Activated CD4-positive, alpha-beta T cell treated with anti-CD3 and anti-CD28 coated beads, Interleukin-2, amount 10 ng/mL, durations not matched to agents 7 days and 5 days (primary cell): Measurements from ENCODE around the gene BOC. TPM values are rescaled to one million over a fixed set of nuclear protein-coding genes. Genes with fewer than 3 reads are reported as not detected.

Experiments
- CTCF ChIA-PET: fragments of 350-600 bp; sonication (Branson Sonifier 250); formaldehyde crosslinking; loops from one replicate; lab custom pipeline; 2021; ENCODE audit warnings: antibody characterized with exemption; lab: Charles Lee
- POLR2A ChIA-PET: fragments of 350-600 bp; sonication (Branson Sonifier 250); formaldehyde crosslinking; loops from one replicate; lab custom pipeline; 2021; ENCODE audit warnings: antibody characterized with exemption; lab: Charles Lee
- DNase-seq: peaks from one replicate; pipeline ENCODE4 v3.0.0-alpha.2; 2020
- H3K27ac Mint-ChIP-seq: one replicate; pipeline ENCODE4 v1.8.0; 2021; ENCODE audit warnings: mild to moderate bottlenecking, moderate library complexity, mixed read lengths
- H3K27me3 Mint-ChIP-seq: one replicate; pipeline ENCODE4 v1.8.0; 2021; ENCODE audit warnings: mixed read lengths
- H3K36me3 Mint-ChIP-seq: one replicate; pipeline ENCODE4 v1.8.0; 2021; ENCODE audit warnings: low read depth, mixed read lengths
- H3K4me1 Mint-ChIP-seq: one replicate; pipeline ENCODE4 v1.8.0; 2021; ENCODE audit warnings: mixed read lengths
- H3K4me3 Mint-ChIP-seq: one replicate; pipeline ENCODE4 v1.8.0; 2021; ENCODE audit warnings: mild to moderate bottlenecking, moderate library complexity, mixed read lengths
- H3K9me3 Mint-ChIP-seq: one replicate; pipeline ENCODE4 v1.8.0; 2021; ENCODE audit warnings: mixed read lengths
- total RNA-seq, 2 experiments: library from RNA; stranded (reverse); gene quantifications; one replicate each; pipeline ENCODE4 v1.2.3, GENCODE V29; 2021

BOC gene
- total RNA-seq, 2 experiments from 2014 or later, result not detected

DNA sequence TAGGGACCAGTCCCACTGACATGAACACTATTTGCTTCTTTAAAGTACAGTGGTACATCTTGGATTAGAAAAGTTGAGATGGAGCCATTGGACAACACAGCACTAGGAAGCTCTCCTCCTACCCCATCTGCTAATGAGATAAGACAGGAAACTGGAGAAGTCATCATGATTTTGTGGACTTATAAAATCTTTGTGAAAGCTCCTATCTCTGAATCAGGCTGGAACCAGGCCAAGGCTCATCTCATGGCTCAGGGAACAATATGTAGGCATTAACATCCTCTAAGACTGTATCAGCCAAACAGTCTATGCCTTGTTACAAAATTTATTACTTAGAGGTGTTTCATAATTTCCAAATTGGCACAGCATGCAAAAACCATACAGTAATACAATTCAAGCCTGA, 84.1 kb downstream of the BOC start:
- ChIA-PET POLR2A (no interaction called here), CTCF (interaction anchor here (0.6 kb wide), 1 partner anchor 43 kb away, joined by 3 read pairs; no protein-coding TSS in a partner anchor)
- H3K27ac Mint-ChIP-seq, result no peak overlapping the region
- no peak for DNase-seq
- peaks cover 2% of the 10 kb centered on the region for H3K36me3 Mint-ChIP-seq
- no peak overlapping the region for H3K4me3 Mint-ChIP-seq
- H3K9me3 Mint-ChIP-seq, result no peaks in the 10 kb centered on the region
- no peaks in the 10 kb centered on the region for H3K4me1 Mint-ChIP-seq
- no peaks in the 10 kb centered on the region for H3K27me3 Mint-ChIP-seq

DNA sequence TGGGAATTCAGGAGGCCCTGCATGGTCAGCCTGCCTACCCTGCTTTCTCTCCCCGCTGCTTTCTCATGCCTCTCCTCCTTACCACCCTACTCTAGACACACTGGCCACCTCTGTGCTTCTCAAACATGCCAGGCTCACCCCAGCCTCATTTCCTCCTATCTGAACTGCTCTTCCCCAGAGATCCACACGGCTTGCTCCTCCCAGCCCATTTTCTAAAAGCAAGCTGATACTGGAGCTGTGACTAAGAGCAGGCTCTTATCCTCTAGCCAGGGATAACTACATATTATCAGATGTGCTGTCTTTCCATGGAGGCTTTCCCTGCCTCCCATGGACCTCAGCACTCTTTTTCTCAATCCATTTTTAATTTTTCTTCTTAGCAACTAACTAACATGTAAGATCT, 85.9 kb downstream of the BOC start:
- H3K4me1 Mint-ChIP-seq, result no peaks in the 10 kb centered on the region
- POLR2A ChIA-PET, result no interaction called here
- H3K27ac Mint-ChIP-seq, result no peak overlapping the region
- no peak overlapping the region for H3K4me3 Mint-ChIP-seq
- H3K36me3 Mint-ChIP-seq, result peaks cover 2% of the 10 kb centered on the region
- CTCF ChIA-PET, result no interaction called here
- no peaks in the 10 kb centered on the region for H3K27me3 Mint-ChIP-seq
- no peak for DNase-seq
- no peaks in the 10 kb centered on the region for H3K9me3 Mint-ChIP-seq

DNA sequence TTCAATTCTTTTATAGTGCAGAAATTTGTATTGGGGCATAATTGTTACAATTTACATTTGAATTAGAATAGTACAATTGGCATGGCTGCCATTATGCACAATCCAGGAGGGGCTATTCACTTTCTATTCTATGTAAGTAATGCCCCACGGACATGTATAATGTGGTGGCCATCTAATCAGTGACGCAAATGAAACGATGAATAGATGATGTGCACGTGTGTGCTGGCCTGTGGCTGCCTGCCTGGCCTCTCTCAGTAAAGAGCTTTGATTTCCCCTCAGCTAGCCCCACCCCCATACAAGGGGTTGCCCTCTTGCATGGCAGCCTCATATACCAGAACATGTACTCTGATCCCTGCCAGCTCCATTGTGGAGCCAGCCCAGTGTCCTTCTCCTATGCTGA, 86.5 kb downstream of the BOC start:
- ChIA-PET CTCF (no interaction called here), POLR2A (no interaction called here)
- no peak for DNase-seq
- Mint-ChIP-seq H3K27ac (no peak overlapping the region), H3K36me3 (peaks cover 2% of the 10 kb centered on the region), H3K9me3 (no peaks in the 10 kb centered on the region), H3K27me3 (no peaks in the 10 kb centered on the region), H3K4me1 (no peaks in the 10 kb centered on the region), H3K4me3 (no peak overlapping the region)

DNA sequence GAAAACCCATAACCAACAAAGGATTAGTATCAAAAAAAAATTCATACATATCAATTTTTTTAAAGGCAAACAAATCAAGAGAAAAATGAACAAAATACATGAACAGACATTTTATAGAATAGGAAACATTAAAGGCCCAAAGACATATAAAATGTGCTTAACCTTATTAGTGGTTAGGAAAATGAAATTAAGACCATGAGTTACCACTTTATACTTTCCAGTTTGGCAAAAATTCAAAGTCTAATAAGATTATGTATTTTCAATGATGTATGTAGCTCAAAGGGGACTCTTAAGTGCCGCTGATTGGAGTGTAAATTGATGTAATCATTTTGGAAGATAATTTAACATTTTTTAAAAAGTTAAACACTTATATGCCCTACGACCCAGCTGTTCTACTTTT, 89.2 kb downstream of the BOC start:
- Mint-ChIP-seq H3K9me3 (no peaks in the 10 kb centered on the region), H3K27me3 (no peaks in the 10 kb centered on the region), H3K36me3 (no peaks in the 10 kb centered on the region), H3K4me3 (no peak overlapping the region), H3K27ac (no peak overlapping the region), H3K4me1 (no peaks in the 10 kb centered on the region)
- POLR2A ChIA-PET, result no interaction called here
- CTCF ChIA-PET, result no interaction called here
- DNase-seq, result no peak

DNA sequence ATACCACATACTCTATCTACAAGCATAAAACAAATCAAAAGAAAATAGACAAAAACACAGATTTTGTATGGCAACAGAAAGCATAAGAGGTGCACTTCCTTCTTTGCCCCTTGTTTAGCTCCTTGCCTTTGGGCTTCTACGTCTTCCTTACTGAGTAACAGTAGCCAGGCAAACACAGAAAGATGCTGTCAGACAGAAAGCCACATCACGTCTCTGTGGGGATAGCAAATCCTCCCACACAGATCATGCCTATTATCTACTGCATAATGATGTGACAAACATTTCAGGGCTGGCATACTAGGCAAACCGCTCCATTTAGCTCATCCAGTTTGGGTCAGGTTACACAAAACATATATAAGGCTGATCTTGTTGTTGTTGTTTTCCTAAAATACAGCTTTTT, 92.7 kb downstream of the BOC start:
- Mint-ChIP-seq H3K36me3 (no peaks in the 10 kb centered on the region), H3K27ac (no peak overlapping the region), H3K27me3 (no peaks in the 10 kb centered on the region), H3K9me3 (no peaks in the 10 kb centered on the region), H3K4me1 (no peaks in the 10 kb centered on the region), H3K4me3 (no peak overlapping the region)
- POLR2A ChIA-PET, result no interaction called here
- CTCF ChIA-PET, result no interaction called here
- no peak for DNase-seq

DNA sequence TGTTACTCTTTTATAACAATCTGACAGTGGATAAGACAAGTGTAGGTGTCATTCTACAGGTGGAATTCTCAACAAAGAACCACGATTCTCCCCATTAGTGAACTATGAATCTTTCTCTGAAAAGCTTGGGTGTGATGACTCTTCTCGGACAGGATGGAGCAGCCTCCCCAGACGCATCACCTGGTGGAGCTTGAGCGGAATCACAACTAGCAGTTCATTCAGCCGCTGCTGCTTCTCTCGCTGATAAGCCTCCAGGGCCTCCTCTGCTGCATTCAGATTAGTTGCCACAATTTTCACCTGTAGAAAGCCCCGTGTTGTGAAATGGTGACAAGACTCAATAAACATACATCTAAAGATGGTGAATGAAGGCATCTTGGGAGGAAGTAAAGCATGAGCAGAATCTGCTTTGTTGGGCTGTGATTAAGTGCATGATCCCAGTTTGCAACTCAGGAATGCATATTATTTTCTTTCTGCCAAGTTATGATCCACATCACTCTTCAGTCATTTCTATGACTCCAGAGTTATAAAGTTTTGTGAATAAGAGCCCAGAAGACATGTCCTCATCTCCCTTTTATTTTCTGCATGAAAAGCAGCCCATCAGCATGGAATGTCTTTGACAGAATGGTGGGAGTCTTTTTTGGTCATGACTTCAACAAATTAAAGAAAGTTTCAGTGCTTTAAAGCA, 93.6 kb downstream of the BOC start:
- Mint-ChIP-seq H3K4me3 (no peak overlapping the region), H3K27me3 (no peaks in the 10 kb centered on the region), H3K36me3 (no peaks in the 10 kb centered on the region), H3K4me1 (no peaks in the 10 kb centered on the region), H3K9me3 (no peaks in the 10 kb centered on the region), H3K27ac (no peak overlapping the region)
- ChIA-PET POLR2A (no interaction called here), CTCF (no interaction called here)
- no peak for DNase-seq

DNA sequence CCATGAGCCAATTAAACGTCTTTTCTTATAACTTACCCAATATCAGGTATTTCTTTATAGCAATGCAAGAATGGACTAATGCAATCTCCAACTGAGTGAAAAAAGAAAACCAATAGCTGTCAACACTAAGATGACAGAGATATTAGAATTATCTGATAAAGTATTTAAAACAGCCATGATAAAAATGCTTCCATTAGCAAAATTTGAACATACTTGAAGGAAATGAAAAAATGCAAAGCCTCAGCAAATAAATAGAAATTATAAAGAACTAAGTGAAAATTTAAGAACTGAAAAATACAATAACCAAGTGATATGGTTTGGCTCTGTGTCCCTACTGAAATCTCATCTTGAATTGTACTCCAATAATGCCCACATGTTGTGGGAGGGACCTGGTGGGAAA, 99.6 kb downstream of the BOC start:
- no peaks in the 10 kb centered on the region for H3K4me1 Mint-ChIP-seq
- no peak overlapping the region for H3K4me3 Mint-ChIP-seq
- ChIA-PET POLR2A (no interaction called here), CTCF (no interaction called here)
- H3K36me3 Mint-ChIP-seq, result peaks cover 21% of the 10 kb centered on the region
- no peak overlapping the region for H3K27ac Mint-ChIP-seq
- DNase-seq, result no peak
- no peaks in the 10 kb centered on the region for H3K27me3 Mint-ChIP-seq
- H3K9me3 Mint-ChIP-seq, result peaks cover 23% of the 10 kb centered on the region

DNA sequence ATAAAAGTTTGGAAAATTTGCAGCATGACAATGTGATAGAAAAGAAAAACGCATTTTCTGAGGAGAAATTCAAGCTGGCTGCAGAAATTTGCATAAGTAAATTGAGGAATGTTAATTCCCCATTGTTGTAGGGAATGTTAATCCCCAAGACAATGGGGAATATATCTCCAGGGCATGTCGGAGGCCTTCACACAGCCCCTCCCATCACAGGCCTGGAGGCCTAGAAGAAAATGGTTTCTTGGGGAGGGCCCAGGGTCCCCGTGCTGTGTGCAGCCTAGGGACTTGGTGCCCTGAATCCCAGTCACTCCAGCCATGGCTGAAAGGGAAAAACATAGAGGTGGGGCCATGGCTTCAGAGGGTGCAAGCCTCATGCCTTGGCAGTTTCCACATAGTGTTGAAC, 101.1 kb downstream of the BOC start:
- POLR2A ChIA-PET, result no interaction called here
- Mint-ChIP-seq H3K36me3 (peaks cover 23% of the 10 kb centered on the region), H3K27me3 (no peaks in the 10 kb centered on the region), H3K9me3 (peaks cover 27% of the 10 kb centered on the region), H3K4me3 (no peak overlapping the region), H3K4me1 (no peaks in the 10 kb centered on the region), H3K27ac (no peak overlapping the region)
- CTCF ChIA-PET, result no interaction called here
- DNase-seq, result no peak

DNA sequence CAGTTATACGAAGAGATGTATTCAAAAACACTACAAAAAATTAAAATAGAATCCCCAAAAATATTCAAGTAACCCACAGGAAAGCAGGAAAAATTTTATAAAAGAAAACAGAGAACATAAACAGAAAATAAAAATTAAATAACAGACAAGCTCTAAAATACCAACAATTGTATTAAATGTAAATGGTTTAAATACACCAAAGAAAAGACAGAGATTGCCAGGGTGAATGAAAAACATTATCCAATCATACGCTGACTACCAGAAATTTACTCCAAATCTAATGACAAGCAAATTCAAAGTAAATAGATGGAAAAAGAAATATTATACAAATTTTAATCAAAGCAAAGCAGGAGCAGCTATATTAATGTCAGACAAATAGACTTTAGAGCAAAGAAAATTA, 103.6 kb downstream of the BOC start:
- Mint-ChIP-seq H3K4me3 (no peak overlapping the region), H3K36me3 (peaks cover 25% of the 10 kb centered on the region)

DNA sequence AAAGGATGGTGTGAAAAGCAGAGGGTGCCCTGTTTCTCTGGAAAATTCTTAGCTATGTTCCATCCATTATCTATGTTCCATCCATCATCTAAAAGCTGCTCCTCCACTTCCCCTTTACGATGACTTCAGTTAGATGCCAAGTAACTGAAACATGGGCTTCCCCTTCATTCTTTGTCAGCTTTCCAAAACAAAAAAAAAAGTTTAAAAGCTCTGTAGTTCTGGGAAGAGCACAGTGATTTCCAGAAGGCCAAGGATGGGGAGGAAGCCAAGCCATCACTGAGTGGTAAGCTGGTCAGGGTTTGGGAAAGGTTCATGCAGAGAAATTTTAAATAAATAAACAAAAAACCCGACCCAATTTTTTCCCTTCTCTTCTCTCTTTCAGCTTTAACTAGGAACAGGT, 118.4 kb downstream of the BOC start:
- peaks cover 6% of the 10 kb centered on the region for H3K36me3 Mint-ChIP-seq
- no peaks in the 10 kb centered on the region for H3K9me3 Mint-ChIP-seq
- DNase-seq, result no peak
- H3K27ac Mint-ChIP-seq, result no peak overlapping the region
- ChIA-PET CTCF (no interaction called here), POLR2A (no interaction called here)
- H3K4me3 Mint-ChIP-seq, result no peak overlapping the region
- no peaks in the 10 kb centered on the region for H3K27me3 Mint-ChIP-seq
- H3K4me1 Mint-ChIP-seq, result no peaks in the 10 kb centered on the region

More for the DNA sequence above, 103.6 kb downstream of the BOC start:
- H3K27ac Mint-ChIP-seq, result no peak overlapping the region
- ChIA-PET CTCF (no interaction called here), POLR2A (no interaction called here)
- no peak for DNase-seq
- no peaks in the 10 kb centered on the region for H3K4me1 Mint-ChIP-seq
- H3K27me3 Mint-ChIP-seq, result no peaks in the 10 kb centered on the region
- peaks cover 36% of the 10 kb centered on the region for H3K9me3 Mint-ChIP-seq

DNA sequence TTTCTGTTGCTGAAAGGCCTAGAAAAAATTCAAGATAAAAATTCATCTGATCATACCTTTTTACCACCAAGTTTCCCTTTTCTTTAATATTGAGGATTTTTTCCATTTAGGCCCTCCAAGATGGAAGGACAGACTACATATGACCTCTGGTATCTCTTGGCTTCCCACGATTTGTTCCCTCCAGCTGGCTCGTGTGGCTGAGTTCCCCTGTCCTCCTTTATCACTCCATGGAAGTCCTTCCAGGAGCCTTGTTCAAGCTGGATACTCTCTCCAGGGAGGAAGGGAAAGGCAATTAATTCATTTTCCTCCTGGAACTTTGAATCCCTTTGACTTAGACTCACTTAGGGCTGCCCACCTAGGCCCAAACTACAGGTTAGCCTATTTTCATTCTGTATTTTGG, 119.4 kb downstream of the BOC start:
- peaks cover 5% of the 10 kb centered on the region for H3K36me3 Mint-ChIP-seq
- H3K27me3 Mint-ChIP-seq, result no peaks in the 10 kb centered on the region
- DNase-seq, result no peak
- ChIA-PET CTCF (no interaction called here), POLR2A (no interaction called here)
- no peak overlapping the region for H3K4me3 Mint-ChIP-seq
- no peaks in the 10 kb centered on the region for H3K4me1 Mint-ChIP-seq
- H3K27ac Mint-ChIP-seq, result no peak overlapping the region
- no peaks in the 10 kb centered on the region for H3K9me3 Mint-ChIP-seq

DNA sequence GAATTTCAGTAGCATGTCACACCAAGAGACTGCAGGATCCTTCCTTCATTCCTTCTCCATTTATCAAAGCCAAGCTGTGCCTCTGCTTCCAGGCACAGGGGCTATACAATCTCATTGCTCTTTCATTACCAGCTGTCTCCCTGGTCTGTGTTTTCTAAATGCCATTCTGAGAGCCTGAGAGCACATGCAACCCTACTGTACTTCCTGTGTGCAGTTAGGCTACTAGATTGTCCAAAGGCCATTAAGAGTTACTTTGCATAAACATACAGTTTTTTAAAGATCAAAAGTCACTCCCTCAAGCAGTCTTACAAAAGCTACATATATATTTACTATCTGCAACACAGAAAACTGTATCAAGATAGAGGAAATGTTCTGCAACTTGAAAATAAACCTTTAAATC, 119.8 kb downstream of the BOC start:
- POLR2A ChIA-PET, result no interaction called here
- H3K4me3 Mint-ChIP-seq, result no peak overlapping the region
- no peaks in the 10 kb centered on the region for H3K9me3 Mint-ChIP-seq
- H3K27me3 Mint-ChIP-seq, result no peaks in the 10 kb centered on the region
- no peak overlapping the region for H3K27ac Mint-ChIP-seq
- no peaks in the 10 kb centered on the region for H3K4me1 Mint-ChIP-seq
- no peak for DNase-seq
- peaks cover under 1% of the 10 kb centered on the region for H3K36me3 Mint-ChIP-seq
- CTCF ChIA-PET, result no interaction called here
